Activated naive CD8-positive, alpha-beta T cell (primary cell): ENCODE results near the gene SLC35F1.

ENCODE experiments used
- H3K27ac Mint-ChIP-seq: one replicate; pipeline ENCODE4 v1.8.0; 2021; ENCODE audit warnings: mixed read lengths
- H3K27me3 Mint-ChIP-seq: one replicate; pipeline ENCODE4 v1.8.0; 2021; ENCODE audit warnings: mixed read lengths
- H3K36me3 Mint-ChIP-seq: one replicate; pipeline ENCODE4 v1.8.0; 2021; ENCODE audit warnings: mixed read lengths
- H3K4me1 Mint-ChIP-seq: one replicate; pipeline ENCODE4 v1.8.0; 2021; ENCODE audit warnings: low read depth, mixed read lengths
- H3K4me3 Mint-ChIP-seq: one replicate; pipeline ENCODE4 v1.8.0; 2021; ENCODE audit warnings: mild to moderate bottlenecking, mixed read lengths
- H3K9me3 Mint-ChIP-seq: one replicate; pipeline ENCODE4 v1.8.0; 2021; ENCODE audit warnings: low read depth, mixed read lengths

SLC35F1 gene

DNA sequence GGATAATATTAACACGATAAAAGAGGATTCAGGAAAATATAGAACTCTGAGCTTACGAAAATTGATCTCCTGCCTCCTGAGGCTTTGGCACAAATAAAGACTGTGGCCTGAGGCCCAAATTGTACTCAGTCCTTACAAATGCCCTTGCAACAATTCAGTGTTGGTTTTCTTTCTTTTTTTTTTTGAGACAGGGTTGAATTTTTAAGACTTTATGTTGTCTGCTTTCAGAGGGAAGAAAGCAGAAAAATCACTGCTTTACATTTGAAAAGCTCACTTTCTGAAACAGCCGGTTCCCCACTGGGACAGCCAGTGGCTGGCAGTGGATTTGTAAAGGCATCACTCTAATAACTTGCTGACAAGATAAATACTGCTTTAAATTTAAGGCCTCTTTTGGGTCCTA is 290.5 kb downstream of the SLC35F1 start:
- no peaks in the 10 kb centered on the region for H3K4me1 Mint-ChIP-seq
- no peak overlapping the region for H3K4me3 Mint-ChIP-seq
- no peak overlapping the region for H3K27ac Mint-ChIP-seq
- H3K9me3 Mint-ChIP-seq, result no peaks in the 10 kb centered on the region
- H3K27me3 Mint-ChIP-seq, result peaks cover 6% of the 10 kb centered on the region
- no peaks in the 10 kb centered on the region for H3K36me3 Mint-ChIP-seq

- no peak overlapping the region for H3K27ac Mint-ChIP-seq
- H3K36me3 Mint-ChIP-seq, result no peaks in the 10 kb centered on the region
- no peaks in the 10 kb centered on the region for H3K9me3 Mint-ChIP-seq
- H3K4me3 Mint-ChIP-seq, result no peak overlapping the region
- H3K27me3 Mint-ChIP-seq, result peaks cover 6% of the 10 kb centered on the region
- H3K4me1 Mint-ChIP-seq, result no peaks in the 10 kb centered on the region
These were observed 291.7 kb downstream of the SLC35F1 start for GRCh38 chr6:118198746-118199145.

DNA sequence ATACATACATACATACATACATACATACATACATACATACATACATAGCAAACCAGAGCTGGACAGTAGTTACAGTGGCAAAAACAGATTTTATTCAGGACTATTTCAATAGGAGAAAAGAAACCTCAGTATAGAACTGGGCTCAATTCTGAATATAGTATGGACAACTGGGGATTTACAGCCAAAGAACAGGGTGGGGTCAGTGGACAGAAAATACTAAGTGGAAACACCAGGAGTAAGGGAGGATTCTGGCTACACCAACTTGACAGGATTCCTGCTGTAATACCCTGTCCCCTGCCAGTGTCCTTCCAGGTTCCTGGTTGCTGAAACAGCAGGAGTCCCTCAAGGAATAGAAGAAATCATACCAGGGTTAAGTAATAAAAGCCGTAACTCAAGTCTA is 293.1 kb downstream of the SLC35F1 start:
- Mint-ChIP-seq H3K4me3 (no peak overlapping the region), H3K4me1 (no peaks in the 10 kb centered on the region), H3K9me3 (no peaks in the 10 kb centered on the region), H3K27ac (no peak overlapping the region), H3K36me3 (no peaks in the 10 kb centered on the region), H3K27me3 (peaks cover 6% of the 10 kb centered on the region)

- H3K27ac Mint-ChIP-seq, result no peak overlapping the region
- no peaks in the 10 kb centered on the region for H3K9me3 Mint-ChIP-seq
- peaks cover 6% of the 10 kb centered on the region for H3K27me3 Mint-ChIP-seq
- no peaks in the 10 kb centered on the region for H3K4me1 Mint-ChIP-seq
- H3K36me3 Mint-ChIP-seq, result no peaks in the 10 kb centered on the region
- no peak overlapping the region for H3K4me3 Mint-ChIP-seq
These were observed 295.5 kb downstream of the SLC35F1 start for GRCh38 chr6:118202517-118202916.

GRCh38 chr6:118203545-118203944 is 296.5 kb downstream of the SLC35F1 start:
- no peaks in the 10 kb centered on the region for H3K9me3 Mint-ChIP-seq
- H3K36me3 Mint-ChIP-seq, result no peaks in the 10 kb centered on the region
- H3K4me3 Mint-ChIP-seq, result no peak overlapping the region
- peaks cover 5% of the 10 kb centered on the region for H3K27me3 Mint-ChIP-seq
- no peaks in the 10 kb centered on the region for H3K4me1 Mint-ChIP-seq
- no peak overlapping the region for H3K27ac Mint-ChIP-seq

DNA sequence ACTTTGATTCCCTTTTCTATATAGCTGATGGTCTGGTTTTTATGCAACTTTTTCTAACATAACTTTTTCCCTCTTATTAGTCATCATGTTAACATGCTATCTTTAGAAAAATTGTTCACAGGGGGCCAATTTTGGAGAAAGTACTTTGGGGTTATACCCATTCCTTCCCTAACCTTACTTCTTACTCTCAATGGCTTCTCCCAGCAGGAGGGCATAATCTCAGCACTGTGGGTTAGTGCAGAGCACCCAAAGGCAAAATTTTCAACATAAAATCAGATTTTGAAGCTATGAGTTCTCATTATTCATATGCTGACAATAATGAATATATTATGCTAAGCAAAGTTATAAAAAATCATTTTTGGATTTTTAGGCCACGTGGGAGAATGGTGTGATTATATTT is 299.2 kb downstream of the SLC35F1 start:
- no peak overlapping the region for H3K4me3 Mint-ChIP-seq
- no peak overlapping the region for H3K27ac Mint-ChIP-seq
- H3K4me1 Mint-ChIP-seq, result no peaks in the 10 kb centered on the region
- peaks cover 2% of the 10 kb centered on the region for H3K27me3 Mint-ChIP-seq
- no peaks in the 10 kb centered on the region for H3K36me3 Mint-ChIP-seq
- H3K9me3 Mint-ChIP-seq, result no peaks in the 10 kb centered on the region

- Mint-ChIP-seq H3K27ac (no peak overlapping the region), H3K9me3 (no peaks in the 10 kb centered on the region), H3K4me1 (no peaks in the 10 kb centered on the region), H3K4me3 (no peak overlapping the region), H3K36me3 (no peaks in the 10 kb centered on the region), H3K27me3 (peaks cover 2% of the 10 kb centered on the region)
These were observed 300.9 kb downstream of the SLC35F1 start for GRCh38 chr6:118207947-118208346.

DNA sequence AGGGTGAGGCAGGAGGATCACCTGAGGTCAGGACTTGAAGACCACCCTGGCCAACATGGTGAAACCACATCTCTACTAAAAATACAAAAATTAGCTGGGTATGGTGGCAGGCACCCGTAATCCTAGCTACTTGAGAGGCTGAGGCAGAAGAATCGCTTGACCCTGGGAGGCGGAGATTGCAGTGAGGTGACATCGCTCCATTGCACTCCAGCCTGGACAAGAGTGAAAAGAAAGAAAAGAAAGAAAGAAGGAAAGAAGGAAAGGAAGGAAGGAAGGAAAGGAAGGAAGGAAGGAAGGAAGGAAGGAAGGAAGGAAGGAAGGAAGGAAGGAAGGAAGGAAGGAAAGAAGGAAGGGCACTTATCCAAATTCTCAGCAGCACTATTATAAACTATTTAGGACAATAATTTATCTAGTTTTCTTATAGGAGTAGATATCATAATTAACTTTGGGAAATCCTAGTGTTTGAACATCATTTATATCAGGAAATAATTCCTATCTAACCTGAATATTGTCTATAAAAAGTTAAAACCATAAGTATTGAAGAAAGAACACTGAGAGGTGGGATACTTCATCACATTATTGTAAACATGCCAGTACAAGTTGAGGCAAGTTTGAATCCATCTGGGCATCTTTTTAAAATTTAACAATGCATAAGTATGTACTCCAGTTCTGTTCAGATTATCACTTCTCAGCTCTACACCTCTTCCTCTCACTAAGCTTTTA is 305.5 kb downstream of the SLC35F1 start:
- no peaks in the 10 kb centered on the region for H3K9me3 Mint-ChIP-seq
- H3K36me3 Mint-ChIP-seq, result no peaks in the 10 kb centered on the region
- H3K27me3 Mint-ChIP-seq, result peaks cover 5% of the 10 kb centered on the region
- H3K4me1 Mint-ChIP-seq, result no peaks in the 10 kb centered on the region
- no peak overlapping the region for H3K4me3 Mint-ChIP-seq
- no peak overlapping the region for H3K27ac Mint-ChIP-seq

GRCh38 chr6:118215269-118215668 is 308.2 kb downstream of the SLC35F1 start:
- H3K9me3 Mint-ChIP-seq, result no peaks in the 10 kb centered on the region
- H3K27ac Mint-ChIP-seq, result no peak overlapping the region
- H3K36me3 Mint-ChIP-seq, result no peaks in the 10 kb centered on the region
- H3K4me3 Mint-ChIP-seq, result no peak overlapping the region
- peaks cover 5% of the 10 kb centered on the region for H3K27me3 Mint-ChIP-seq
- no peaks in the 10 kb centered on the region for H3K4me1 Mint-ChIP-seq

DNA sequence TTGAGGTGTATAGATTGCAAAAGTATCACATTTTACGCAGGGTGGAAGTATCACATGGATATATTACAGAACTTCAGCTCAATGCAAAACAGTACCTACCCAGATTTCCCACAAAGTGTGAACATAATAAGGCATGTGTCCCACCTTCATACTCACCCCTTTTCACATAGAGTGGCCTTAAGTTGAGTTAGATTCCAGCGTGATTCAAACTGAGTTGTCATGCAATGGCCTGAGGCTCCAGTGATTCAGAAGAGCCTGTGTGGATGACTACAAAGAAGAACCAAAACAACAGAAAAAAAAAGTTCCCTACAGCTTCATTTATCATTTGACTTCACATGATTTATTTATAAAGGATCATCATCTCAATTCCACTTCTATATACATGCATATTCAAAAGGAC is 309.7 kb downstream of the SLC35F1 start:
- peaks cover 5% of the 10 kb centered on the region for H3K27me3 Mint-ChIP-seq
- no peaks in the 10 kb centered on the region for H3K4me1 Mint-ChIP-seq
- H3K36me3 Mint-ChIP-seq, result no peaks in the 10 kb centered on the region
- no peak overlapping the region for H3K4me3 Mint-ChIP-seq
- no peaks in the 10 kb centered on the region for H3K9me3 Mint-ChIP-seq
- no peak overlapping the region for H3K27ac Mint-ChIP-seq

DNA sequence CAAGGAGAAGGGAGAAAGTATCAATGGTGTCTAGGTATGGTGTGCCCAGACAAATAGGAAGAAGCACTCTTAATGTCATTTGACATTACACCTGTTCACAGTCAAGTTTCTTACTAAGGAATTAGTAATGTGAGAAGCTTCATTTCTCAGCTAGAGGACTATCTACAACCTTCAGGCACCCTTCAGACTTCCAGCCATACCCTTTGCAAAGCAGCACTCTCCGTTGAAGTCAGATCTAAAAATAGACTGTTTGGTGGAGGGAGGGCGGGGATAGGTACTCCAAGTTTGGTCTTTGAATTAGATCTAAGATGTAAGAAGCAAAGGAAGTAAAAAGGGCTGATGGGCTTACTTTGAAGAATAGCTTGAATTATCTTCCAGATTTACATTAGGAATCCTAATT is 311.1 kb downstream of the SLC35F1 start:
- H3K27ac Mint-ChIP-seq, result no peak overlapping the region
- H3K4me3 Mint-ChIP-seq, result no peak overlapping the region
- no peaks in the 10 kb centered on the region for H3K9me3 Mint-ChIP-seq
- no peaks in the 10 kb centered on the region for H3K4me1 Mint-ChIP-seq
- H3K36me3 Mint-ChIP-seq, result no peaks in the 10 kb centered on the region
- H3K27me3 Mint-ChIP-seq, result peaks cover 5% of the 10 kb centered on the region

GRCh38 chr6:118220429-118221128 is 313.5 kb downstream of the SLC35F1 start:
- H3K27me3 Mint-ChIP-seq, result peaks cover 5% of the 10 kb centered on the region
- no peak overlapping the region for H3K4me3 Mint-ChIP-seq
- no peaks in the 10 kb centered on the region for H3K36me3 Mint-ChIP-seq
- H3K9me3 Mint-ChIP-seq, result no peaks in the 10 kb centered on the region
- no peak overlapping the region for H3K27ac Mint-ChIP-seq
- H3K4me1 Mint-ChIP-seq, result no peaks in the 10 kb centered on the region

GRCh38 chr6:118223316-118223715 is 316.3 kb downstream of the SLC35F1 start:
- H3K4me3 Mint-ChIP-seq, result no peak overlapping the region
- peaks cover 5% of the 10 kb centered on the region for H3K27me3 Mint-ChIP-seq
- H3K36me3 Mint-ChIP-seq, result no peaks in the 10 kb centered on the region
- H3K27ac Mint-ChIP-seq, result no peak overlapping the region
- H3K9me3 Mint-ChIP-seq, result no peaks in the 10 kb centered on the region
- H3K4me1 Mint-ChIP-seq, result no peaks in the 10 kb centered on the region

GRCh38 chr6:118228886-118229285 is 321.8 kb downstream of the SLC35F1 start:
- Mint-ChIP-seq H3K4me1 (no peaks in the 10 kb centered on the region), H3K9me3 (no peaks in the 10 kb centered on the region), H3K4me3 (no peak overlapping the region), H3K27me3 (peaks cover 7% of the 10 kb centered on the region), H3K27ac (no peak overlapping the region), H3K36me3 (no peaks in the 10 kb centered on the region)

- Mint-ChIP-seq H3K27ac (no peak overlapping the region), H3K36me3 (no peaks in the 10 kb centered on the region), H3K4me3 (no peak overlapping the region), H3K27me3 (peaks cover 21% of the 10 kb centered on the region), H3K9me3 (no peaks in the 10 kb centered on the region), H3K4me1 (no peaks in the 10 kb centered on the region)
These were observed 333.9 kb downstream of the SLC35F1 start for GRCh38 chr6:118240878-118241528.
